HepG2 (cell line): Measurements from ENCODE around the gene TRAP1. TPM values are rescaled to one million over a fixed set of nuclear protein-coding genes. Genes with fewer than 3 reads are reported as not detected.
A peak's percentile ranks its signal among the peaks of the same experiment; 100 is the strongest.

Experiments used
- ATAC-seq: fragments of 200-7000 bp; cut with Tn5 transposase; 3 replicates; pipeline ENCODE4 v1.9.1; 2020; ENCODE audit warnings: mild to moderate bottlenecking, moderate library complexity
- BruUV-seq: library from RNA; stranded (reverse); fragments of 400-500 nt; replicated peaks from 2 replicates; lab custom pipeline; 2021; lab: Mats Ljungman, UMichigan
- CTCF ChIA-PET: fragments of 300-600 bp; formaldehyde crosslinking; extraction: SDS; loops from one replicate; lab custom pipeline; 2021; ENCODE audit warnings: low total read pairs, inconsistent platforms, low intra/inter-chr PET ratio; lab: Yijun Ruan, JAX
- POLR2A ChIA-PET: fragments of 350-600 bp; sonication (Branson Sonifier 250); formaldehyde crosslinking; loops from one replicate; lab custom pipeline; 2020; ENCODE audit warnings: antibody characterized with exemption, inconsistent platforms; lab: Yijun Ruan, JAX
- DNase-seq: peaks from one replicate; pipeline ENCODE4 v3.0.0-alpha.2; 2015; ENCODE audit warnings: low spot score
- FAIRE-seq: peaks from 3 replicates; lab custom pipeline; 2011; peaks lifted over from hg19 to GRCh38; lab: Jason Lieb, UNC
- H2AFZ ChIP-seq: one replicate; pipeline ENCODE4 v1.6.1; 2011; ENCODE audit warnings: low read length, inconsistent platforms
- H3K27ac ChIP-seq: fragments of 300-600 bp; 3 replicates; pipeline ENCODE4 v1.8.0; 2011; ENCODE audit warnings: mixed run types, mild to moderate bottlenecking, mixed read lengths, low read length, inconsistent platforms; ENCODE audit not compliant: insufficient read depth; ENCODE audit errors: extremely low read length
- H3K27me3 ChIP-seq, 2 experiments: fragments of 200-600 bp in 1 of 2; 2 replicates in 1 of 2; 3 replicates in 1 of 2; pipeline versions ENCODE4 v1.6.0 to v1.8.0; 2011; ENCODE audit warnings: low read length in 2 of 2, mild to moderate bottlenecking in 2 of 2, moderate library complexity in 2 of 2, inconsistent platforms in 1 of 2; ENCODE audit not compliant: insufficient read depth in 2 of 2, control insufficient read depth in 1 of 2
- H3K36me3 ChIP-seq, 2 experiments: fragments of 200-600 bp in 1 of 2; replicated peaks in 1 of 2; 2 replicates in 1 of 2; 3 replicates in 1 of 2; pipeline versions ENCODE4 v1.5.1 to v1.8.0; 2011; ENCODE audit warnings: low read length in 2 of 2, inconsistent platforms in 1 of 2; ENCODE audit not compliant: insufficient read depth in 2 of 2, control insufficient read depth in 1 of 2
- H3K4me1 ChIP-seq: 2 replicates; pipeline ENCODE4 v1.5.1; 2012; ENCODE audit warnings: low read length, inconsistent platforms; ENCODE audit not compliant: insufficient read depth
- H3K4me2 ChIP-seq: 2 replicates; pipeline ENCODE4 v1.6.0; 2011; ENCODE audit warnings: low read depth, low read length, inconsistent platforms
- H3K4me3 ChIP-seq, 3 experiments: fragments of 200-600 bp in 1 of 3; sonication (generic), shearing (Covaris generic) in 1 of 3; replicated peaks in 1 of 3; 2 replicates each; pipeline ENCODE4 v1.5.1; 2011 to 2016; ENCODE audit warnings: low read length in 3 of 3, inconsistent platforms in 2 of 3, low read depth in 2 of 3, mild to moderate bottlenecking in 2 of 3, control low read depth in 1 of 3, mixed read lengths in 1 of 3; ENCODE audit not compliant: insufficient read depth in 1 of 3
- H3K79me2 ChIP-seq: one replicate; pipeline ENCODE4 v1.6.1; 2011; ENCODE audit warnings: low read length, inconsistent platforms; ENCODE audit not compliant: insufficient read depth
- H3K9ac ChIP-seq: 2 replicates; pipeline ENCODE4 v1.6.0; 2011; ENCODE audit warnings: mild to moderate bottlenecking, low read depth, low read length, inconsistent platforms; ENCODE audit not compliant: insufficient read depth
- H3K9me3 ChIP-seq: 2 replicates; pipeline ENCODE4 v1.5.1; 2012; ENCODE audit warnings: mild to moderate bottlenecking, low read length
- H4K20me1 ChIP-seq: 2 replicates; pipeline ENCODE4 v1.6.0; 2011; ENCODE audit warnings: inconsistent platforms, mild to moderate bottlenecking, low read length, moderate library complexity; ENCODE audit not compliant: insufficient read depth
- ARHGAP35 ChIP-seq: sonication (generic); formaldehyde crosslinking; IDR thresholded peaks from 2 replicates; pipeline ENCODE4 v1.9.0; 2022; ENCODE audit warnings: mild to moderate bottlenecking, inconsistent platforms, moderate library complexity, missing genetic modification reagents, borderline replicate concordance
- BRCA1 ChIP-seq: sonication (generic); formaldehyde crosslinking; IDR thresholded peaks from 2 replicates; pipeline ENCODE4 v1.4.0; 2020; ENCODE audit warnings: missing genetic modification reagents
- KDM2A ChIP-seq: sonication (generic); formaldehyde crosslinking; IDR thresholded peaks from 2 replicates; pipeline ENCODE4 v1.4.0; 2020; ENCODE audit warnings: low read depth, missing genetic modification reagents, borderline replicate concordance
- MYNN ChIP-seq: sonication (generic); formaldehyde crosslinking; IDR thresholded peaks from 2 replicates; pipeline ENCODE4 v1.4.0; 2020; ENCODE audit warnings: mild to moderate bottlenecking, low read depth, missing genetic modification reagents
- SOX13 ChIP-seq, 3 experiments: fragments of 450-650 bp in 1 of 3; sonication (generic) in 1 of 3; formaldehyde crosslinking in 1 of 3; IDR thresholded peaks in 2 of 3; conservative IDR thresholded peaks in 1 of 3; 2 replicates each; pipeline versions ENCODE4 v1.5.0 to v1.6.1; 2016 to 2020; ENCODE audit warnings: antibody characterized with exemption in 1 of 3, mild to moderate bottlenecking in 1 of 3, missing compliant biosample characterization in 1 of 3, missing genetic modification reagents in 1 of 3, moderate library complexity in 1 of 3
- ZNF17 ChIP-seq: sonication (generic); formaldehyde crosslinking; IDR thresholded peaks from 2 replicates; pipeline ENCODE4 v1.5.0; 2020; ENCODE audit warnings: mild to moderate bottlenecking, missing genetic modification reagents
- ZNF3 ChIP-seq: IDR thresholded peaks from 2 replicates; pipeline ENCODE4 v1.7.0; 2017; ENCODE audit warnings: inconsistent platforms
- ZNF335 ChIP-seq: sonication (generic); formaldehyde crosslinking; IDR thresholded peaks from 2 replicates; pipeline ENCODE4 v1.4.0; 2020; ENCODE audit warnings: missing genetic modification reagents
- ZNF781 ChIP-seq: sonication (generic); formaldehyde crosslinking; IDR thresholded peaks from 2 replicates; pipeline ENCODE4 v1.5.1; 2020; ENCODE audit warnings: borderline replicate concordance, mild to moderate bottlenecking, missing genetic modification reagents; ENCODE audit errors: not compliant biosample characterization
- WGBS: methylation state at CpG from one replicate; pipeline ENCODE4 v1.1.6; 2017; ENCODE audit warnings: low lambda C conversion rate; 5-methylcytosine and 5-hydroxymethylcytosine counted together
- in situ Hi-C: cut with HindIII; loops from 2 replicates; pipeline ENCODE4 v1.10.0; 2017; ENCODE audit warnings: low pct_unique_long_range_greater_than_20kb; ENCODE audit not compliant: extremely low pct_ligation_motif_present
- intact Hi-C: fragments of 100-400 bp; cut with micrococcal nuclease; formaldehyde crosslinking; loops from one replicate; pipeline ENCODE4 v1.10.0; 2022; ENCODE audit not compliant: unreplicated experiment
- polyA plus RNA-seq, 8 experiments: library from polyadenylated mRNA; depleted of rRNA in 3 of 8; stranded (reverse) in 7 of 8; unstranded in 1 of 8; fragments of >200 nt; fragmentation: Illumina TruSeq in 4 of 8; extraction: Trizol in 4 of 8; gene quantifications; 2 replicates each; pipeline versions ENCODE4 v1.2.1 to v1.2.3, GENCODE V29; 2011 to 2016; ENCODE audit warnings: low read depth in 4 of 8, missing spikeins in 1 of 8, mixed read lengths in 1 of 8; ENCODE audit not compliant: insufficient read depth in 1 of 8
- total RNA-seq, 5 experiments: library from RNA; depleted of rRNA; stranded (reverse); fragments of >200 nt; fragmentation: Illumina TruSeq; extraction: Trizol; gene quantifications; 2 replicates each; pipeline ENCODE4 v1.2.3, GENCODE V29; 2016; ENCODE audit warnings: low read depth in 1 of 5
- TF ChIP-seq, protein P1 (sequence below): sonication (generic); formaldehyde crosslinking; IDR thresholded peaks from 2 replicates; pipeline ENCODE4 v1.8.0; 2022; ENCODE audit warnings: missing genetic modification reagents, low read depth, mild to moderate bottlenecking, borderline replicate concordance
- TF ChIP-seq, protein P2 (sequence below): sonication (generic); formaldehyde crosslinking; IDR thresholded peaks from 2 replicates; pipeline ENCODE4; 2020; ENCODE audit warnings: missing genetic modification reagents, mild to moderate bottlenecking, borderline replicate concordance
- TF ChIP-seq, protein P3 (sequence below): fragments of 450-650 bp; IDR thresholded peaks from 2 replicates; pipeline ENCODE4 v1.6.1; 2017; ENCODE audit warnings: mild to moderate bottlenecking
- TF ChIP-seq, protein P4 (sequence below): sonication (generic); formaldehyde crosslinking; IDR thresholded peaks from 2 replicates; pipeline ENCODE4 v1.8.1; 2023; ENCODE audit warnings: missing genetic modification reagents, mild to moderate bottlenecking, borderline replicate concordance
- TF ChIP-seq, protein P5 (sequence below): sonication (generic); formaldehyde crosslinking; IDR thresholded peaks from 2 replicates; pipeline ENCODE4 v1.4.0; 2020; ENCODE audit warnings: missing genetic modification reagents, low read depth, mild to moderate bottlenecking, borderline replicate concordance

TRAP1 gene
- total and polyA plus RNA-seq, 2 of the 13 experiments (the other 11 are each of a cell fraction or from before 2014, with no cell fraction given): 127 to 240 TPM

DNA sequence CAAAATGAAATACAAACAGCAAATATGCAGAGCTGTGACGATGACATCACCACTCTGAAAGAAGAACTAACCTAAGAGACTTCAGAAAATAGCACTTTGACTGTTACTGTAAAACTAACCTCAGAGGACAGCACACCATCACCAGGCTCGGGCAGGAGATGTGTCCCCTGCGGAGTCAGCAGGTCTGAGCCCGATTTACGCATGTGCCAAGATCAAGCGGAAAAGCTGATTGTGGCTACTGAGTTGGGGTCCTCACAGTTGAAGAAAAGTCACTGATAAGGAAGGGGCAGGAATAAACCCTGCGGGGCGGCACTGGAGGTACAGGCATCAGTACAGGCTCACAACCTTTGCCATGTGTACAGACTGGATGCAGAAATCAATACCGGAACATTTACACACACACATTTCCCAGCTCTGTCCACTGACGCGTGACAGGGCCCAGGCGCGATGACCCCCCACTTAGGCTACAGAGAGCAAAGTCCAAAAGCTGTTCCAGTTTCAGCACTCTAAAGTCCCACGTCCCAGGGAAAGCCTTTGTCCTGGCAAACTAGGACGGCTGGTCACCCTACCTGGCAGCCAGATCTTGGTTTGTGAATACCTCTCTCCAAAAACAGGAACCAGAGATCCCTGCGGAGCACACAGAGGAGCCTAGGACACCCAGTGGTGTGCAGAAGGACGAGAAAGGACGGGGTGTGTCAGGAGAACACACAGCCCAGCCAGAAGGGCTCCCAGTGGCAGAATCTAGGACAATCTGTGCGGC, 21.5 kb downstream of the TRAP1 start:
- no TSS peak for BruUV-seq
- CTCF ChIA-PET: no interaction called here
- peaks cover 50% of the 10 kb centered on the region for H3K79me2 ChIP-seq
- TF ChIP-seq ZNF335 (peak; percentile 97), MYNN (CRISPR knock-in tag) (no peak), BRCA1 (CRISPR knock-in tag) (peak; percentile 40; the same call in 1 of the 2 replicates), KDM2A (peak; percentile 86), SOX13 (IDR thresholded peaks at IDR 0.05) (peak; percentile 75), SOX13 (CRISPR knock-in tag; conservative IDR thresholded peaks at IDR 0.05 in 1 of 2, IDR thresholded peaks at IDR 0.05 in 1 of 2) (peak in 1 of 2 experiments; percentile 85; a peak in 2 of 4 replicates), ZNF17 (CRISPR knock-in tag) (no peak), ZNF3 (CRISPR knock-in tag) (no peak; the same call in 1 of the 2 replicates), ARHGAP35 (peak; percentile 86; the same call in 1 of the 2 replicates), ZNF781 (CRISPR knock-in tag) (no peak)
- TF ChIP-seq, protein P1, sequence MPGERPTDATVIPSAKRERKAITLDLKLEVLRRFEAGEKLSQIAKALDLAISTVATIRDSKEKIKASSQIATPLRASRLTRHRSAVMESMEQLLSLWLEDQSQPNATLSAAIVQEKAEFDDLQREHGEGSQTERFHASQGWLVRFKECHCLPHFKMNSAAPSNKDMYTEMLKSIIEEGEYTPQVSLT (CRISPR knock-in tag): peak; percentile 85; the same call in 1 of the 2 replicates
- TF ChIP-seq, protein P2, sequence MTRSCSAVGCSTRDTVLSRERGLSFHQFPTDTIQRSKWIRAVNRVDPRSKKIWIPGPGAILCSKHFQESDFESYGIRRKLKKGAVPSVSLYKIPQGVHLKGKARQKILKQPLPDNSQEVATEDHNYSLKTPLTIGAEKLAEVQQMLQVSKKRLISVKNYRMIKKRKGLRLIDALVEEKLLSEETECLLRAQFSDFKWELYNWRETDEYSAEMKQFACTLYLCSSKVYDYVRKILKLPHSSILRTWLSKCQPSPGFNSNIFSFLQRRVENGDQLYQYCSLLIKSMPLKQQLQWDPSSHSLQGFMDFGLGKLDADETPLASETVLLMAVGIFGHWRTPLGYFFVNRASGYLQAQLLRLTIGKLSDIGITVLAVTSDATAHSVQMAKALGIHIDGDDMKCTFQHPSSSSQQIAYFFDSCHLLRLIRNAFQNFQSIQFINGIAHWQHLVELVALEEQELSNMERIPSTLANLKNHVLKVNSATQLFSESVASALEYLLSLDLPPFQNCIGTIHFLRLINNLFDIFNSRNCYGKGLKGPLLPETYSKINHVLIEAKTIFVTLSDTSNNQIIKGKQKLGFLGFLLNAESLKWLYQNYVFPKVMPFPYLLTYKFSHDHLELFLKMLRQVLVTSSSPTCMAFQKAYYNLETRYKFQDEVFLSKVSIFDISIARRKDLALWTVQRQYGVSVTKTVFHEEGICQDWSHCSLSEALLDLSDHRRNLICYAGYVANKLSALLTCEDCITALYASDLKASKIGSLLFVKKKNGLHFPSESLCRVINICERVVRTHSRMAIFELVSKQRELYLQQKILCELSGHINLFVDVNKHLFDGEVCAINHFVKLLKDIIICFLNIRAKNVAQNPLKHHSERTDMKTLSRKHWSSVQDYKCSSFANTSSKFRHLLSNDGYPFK (CRISPR knock-in tag): no peak
- TF ChIP-seq, protein P3, sequence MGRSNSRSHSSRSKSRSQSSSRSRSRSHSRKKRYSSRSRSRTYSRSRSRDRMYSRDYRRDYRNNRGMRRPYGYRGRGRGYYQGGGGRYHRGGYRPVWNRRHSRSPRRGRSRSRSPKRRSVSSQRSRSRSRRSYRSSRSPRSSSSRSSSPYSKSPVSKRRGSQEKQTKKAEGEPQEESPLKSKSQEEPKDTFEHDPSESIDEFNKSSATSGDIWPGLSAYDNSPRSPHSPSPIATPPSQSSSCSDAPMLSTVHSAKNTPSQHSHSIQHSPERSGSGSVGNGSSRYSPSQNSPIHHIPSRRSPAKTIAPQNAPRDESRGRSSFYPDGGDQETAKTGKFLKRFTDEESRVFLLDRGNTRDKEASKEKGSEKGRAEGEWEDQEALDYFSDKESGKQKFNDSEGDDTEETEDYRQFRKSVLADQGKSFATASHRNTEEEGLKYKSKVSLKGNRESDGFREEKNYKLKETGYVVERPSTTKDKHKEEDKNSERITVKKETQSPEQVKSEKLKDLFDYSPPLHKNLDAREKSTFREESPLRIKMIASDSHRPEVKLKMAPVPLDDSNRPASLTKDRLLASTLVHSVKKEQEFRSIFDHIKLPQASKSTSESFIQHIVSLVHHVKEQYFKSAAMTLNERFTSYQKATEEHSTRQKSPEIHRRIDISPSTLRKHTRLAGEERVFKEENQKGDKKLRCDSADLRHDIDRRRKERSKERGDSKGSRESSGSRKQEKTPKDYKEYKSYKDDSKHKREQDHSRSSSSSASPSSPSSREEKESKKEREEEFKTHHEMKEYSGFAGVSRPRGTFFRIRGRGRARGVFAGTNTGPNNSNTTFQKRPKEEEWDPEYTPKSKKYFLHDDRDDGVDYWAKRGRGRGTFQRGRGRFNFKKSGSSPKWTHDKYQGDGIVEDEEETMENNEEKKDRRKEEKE: no peak
- TF ChIP-seq, protein P4, sequence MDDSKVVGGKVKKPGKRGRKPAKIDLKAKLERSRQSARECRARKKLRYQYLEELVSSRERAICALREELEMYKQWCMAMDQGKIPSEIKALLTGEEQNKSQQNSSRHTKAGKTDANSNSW (CRISPR knock-in tag): no peak
- TF ChIP-seq, protein P5, sequence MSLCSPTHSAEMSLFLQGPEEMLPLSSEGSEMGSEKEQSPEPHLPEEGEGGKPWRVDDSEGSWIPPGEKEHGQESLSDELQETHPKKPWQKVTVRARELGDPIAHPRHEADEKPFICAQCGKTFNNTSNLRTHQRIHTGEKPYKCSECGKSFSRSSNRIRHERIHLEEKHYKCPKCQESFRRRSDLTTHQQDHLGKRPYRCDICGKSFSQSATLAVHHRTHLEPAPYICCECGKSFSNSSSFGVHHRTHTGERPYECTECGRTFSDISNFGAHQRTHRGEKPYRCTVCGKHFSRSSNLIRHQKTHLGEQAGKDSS (CRISPR knock-in tag): peak; percentile 75; the same call in 1 of the 2 replicates

More for the DNA sequence above, 21.5 kb downstream of the TRAP1 start:
- peak overlapping the region; percentile 82 for H3K4me2 ChIP-seq
- FAIRE-seq (peak; percentile 91), ATAC-seq (peak; percentile 95), DNase-seq (peak; percentile 94)
- in situ Hi-C loops: no loop called here
- intact Hi-C loops: loop anchor here (2.0 to 10.0 kb wide), 2 partner anchors 39 to 419 kb away; partner anchors contain the start of gene ADCY9
- H4K20me1 ChIP-seq: no peaks in the 10 kb centered on the region
- no peaks in the 10 kb centered on the region; a peak in 1 of 5 replicates for H3K27me3 ChIP-seq
- POLR2A ChIA-PET: interaction anchor here (0.7 to 5.0 kb wide), 7 partner anchors 9 to 558 kb away, joined by 3 to 144 read pairs (median 4); partner anchors contain the start of genes CREBBP and TRAP1
- no peaks in the 10 kb centered on the region for H3K9me3 ChIP-seq
- H2AFZ ChIP-seq: no peak overlapping the region
- H3K27ac ChIP-seq: peak overlapping the region; percentile 98
- no peaks in the 10 kb centered on the region; a peak in 4 of 5 replicates for H3K36me3 ChIP-seq
- H3K4me1 ChIP-seq: peaks cover 47% of the 10 kb centered on the region
- H3K4me3 ChIP-seq: peak overlapping the region; percentile 67 to 76 (median 74)
- H3K9ac ChIP-seq: peak overlapping the region; percentile 92
- WGBS: 4% methylated on average over 16 of the region's 19 CpGs
